Measurements from ENCODE around the gene POMT1.

GRCh38 chr9:131505012-131505411 is 2.3 kb downstream of the POMT1 start:
- TF ChIP-seq CTCF (IDR thresholded peaks at IDR 0.05) (no peak), ZFX (IDR thresholded peaks at IDR 0.05; ENCODE audit: borderline replicate concordance) (no peak)
